D341Med (cell line): ENCODE measurements around the gene MEG3.

Experiments
- DNase-seq: peaks from one replicate; pipeline ENCODE4 v3.0.0; 2012; ENCODE audit warnings: low spot score

MEG3 gene

DNA sequence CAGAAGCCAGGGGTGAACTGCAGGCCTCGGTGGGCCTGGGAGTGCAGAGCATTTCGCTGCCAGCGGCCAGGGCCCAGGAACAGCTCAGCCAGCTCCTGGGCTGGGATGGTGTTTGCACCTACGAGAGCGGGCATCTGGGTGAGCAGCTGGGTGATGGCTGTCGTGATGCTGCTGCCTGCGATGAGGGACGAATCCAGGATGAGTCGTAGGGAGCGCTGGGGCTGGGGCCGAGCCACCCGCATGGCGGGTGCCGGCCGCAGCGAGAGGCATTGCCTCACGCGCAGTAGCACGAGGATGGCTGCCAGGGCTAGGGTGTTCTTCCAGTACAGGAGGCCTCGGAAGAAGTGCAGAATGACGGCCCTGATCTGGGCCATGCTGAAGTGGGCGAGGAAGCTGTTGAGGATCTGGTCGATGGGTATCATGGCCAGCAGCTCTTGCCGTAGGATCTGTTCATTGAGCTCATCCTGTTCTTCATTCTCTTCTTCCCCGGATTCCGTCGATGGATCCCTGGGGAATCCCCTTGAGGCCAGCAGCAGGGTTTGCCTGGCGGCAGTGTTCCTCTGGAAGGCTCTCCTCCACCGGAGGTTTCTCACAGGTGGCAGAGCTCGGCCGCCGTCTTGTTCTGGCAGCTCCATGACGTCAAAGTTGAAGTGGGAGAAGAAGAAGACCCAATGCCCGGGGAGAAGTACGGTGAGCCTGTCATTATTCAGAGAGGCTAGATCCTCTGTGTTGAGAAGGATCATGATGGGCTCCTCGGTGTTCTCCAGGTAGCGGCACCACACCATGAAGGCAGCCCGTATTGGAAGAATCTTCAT is 55.5 kb downstream of the MEG3 start:
- no peak for DNase-seq

DNA sequence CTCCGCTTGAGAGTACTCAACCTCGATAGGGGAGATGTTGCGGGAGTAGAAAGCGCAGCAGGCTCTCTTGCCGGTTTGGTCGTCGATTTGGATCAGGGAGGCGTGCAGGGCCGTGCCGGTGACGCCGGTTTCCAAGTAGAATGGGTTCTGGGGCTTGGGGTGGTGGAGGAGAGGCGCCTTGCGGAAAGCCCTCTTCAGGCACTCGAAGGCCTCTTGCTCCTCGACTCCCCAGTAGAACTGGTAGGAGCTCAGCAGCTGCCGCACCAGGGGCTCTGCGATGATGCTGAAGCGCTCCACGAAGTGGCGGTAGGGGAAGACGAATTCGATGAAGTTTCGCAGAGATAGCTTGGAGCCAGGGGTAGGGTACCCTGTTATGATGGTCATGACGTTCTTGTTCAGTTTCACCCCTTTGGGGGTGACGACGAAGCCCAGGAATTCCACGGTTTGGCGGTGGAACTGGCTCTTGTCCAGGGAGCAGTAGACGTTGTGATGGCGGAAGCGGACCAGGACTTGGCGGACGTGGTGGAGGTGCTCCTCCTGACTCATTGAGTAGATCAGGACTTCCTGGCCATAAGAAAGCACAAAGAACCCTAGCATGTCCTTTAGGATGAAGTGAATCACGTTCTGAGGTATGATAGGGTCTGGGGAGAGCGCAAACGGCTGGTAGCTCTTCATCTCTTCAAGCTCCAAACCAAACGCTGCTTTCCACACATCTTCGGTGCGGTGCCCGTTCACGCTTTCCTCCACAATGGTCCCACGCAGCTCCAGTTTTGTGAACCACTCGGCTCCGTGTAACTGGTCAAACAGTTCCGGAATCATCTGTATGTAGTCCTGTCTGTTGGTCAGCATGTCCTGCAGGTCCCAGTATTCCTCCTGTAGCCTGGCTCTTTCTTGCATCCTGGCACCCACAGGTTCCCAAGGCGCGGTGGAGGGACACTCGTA is 56.4 kb downstream of the MEG3 start:
- no peak for DNase-seq

DNA sequence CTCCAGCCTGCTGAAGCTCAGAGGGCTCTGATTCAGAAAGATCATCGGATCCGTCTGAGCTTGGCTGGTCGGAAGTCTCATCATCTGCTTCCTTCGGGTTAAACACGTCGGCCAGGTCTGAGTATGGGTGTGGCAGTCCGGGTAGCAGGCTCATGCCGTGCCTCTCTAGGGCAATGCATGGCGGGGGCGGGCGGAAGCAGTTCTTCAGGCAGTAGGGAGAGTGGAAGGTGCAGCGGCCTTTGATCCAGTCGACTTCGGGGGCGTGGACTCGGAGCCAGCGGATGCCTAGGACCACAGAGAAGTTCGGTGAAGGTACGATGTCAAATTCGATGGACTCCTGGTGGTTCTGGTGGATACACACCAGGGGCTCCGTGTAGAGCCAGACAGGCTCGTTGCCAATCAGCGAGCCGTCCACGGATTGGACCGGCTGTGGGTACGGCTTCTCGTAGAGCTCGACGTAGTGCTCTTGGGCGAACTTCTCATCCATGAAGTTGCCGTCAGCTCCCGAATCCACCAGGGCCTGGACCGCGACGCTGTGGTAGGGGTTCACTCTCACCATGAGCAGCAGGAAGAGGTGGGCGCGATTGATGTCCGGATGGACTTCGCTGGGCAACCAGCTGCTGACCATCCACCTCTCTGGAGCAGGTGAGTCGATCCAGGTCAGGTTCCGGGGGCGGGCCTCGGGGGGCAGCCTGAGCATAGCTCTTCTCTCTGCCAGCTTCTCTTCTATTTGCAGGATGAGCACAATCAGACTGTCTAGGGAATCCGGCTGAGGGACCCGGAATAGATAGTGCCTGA is 57.3 kb downstream of the MEG3 start:
- DNase-seq = no peak

DNA sequence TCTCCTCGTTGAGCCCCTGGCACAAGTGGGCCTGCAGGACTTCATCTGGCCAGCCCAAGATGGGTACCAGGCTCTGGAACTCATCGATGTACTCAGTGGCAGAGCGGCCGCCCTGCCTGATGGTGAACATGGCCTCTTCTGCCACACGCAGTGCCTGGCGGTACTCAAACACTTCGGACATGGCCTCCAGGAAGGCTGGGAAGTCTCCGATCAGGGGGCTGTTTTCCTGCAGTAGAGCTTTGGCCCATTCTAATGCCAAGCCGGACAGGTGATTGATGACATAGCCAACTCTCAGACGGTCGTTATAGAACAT is 57.8 kb downstream of the MEG3 start:
- DNase-seq = no peak

DNA sequence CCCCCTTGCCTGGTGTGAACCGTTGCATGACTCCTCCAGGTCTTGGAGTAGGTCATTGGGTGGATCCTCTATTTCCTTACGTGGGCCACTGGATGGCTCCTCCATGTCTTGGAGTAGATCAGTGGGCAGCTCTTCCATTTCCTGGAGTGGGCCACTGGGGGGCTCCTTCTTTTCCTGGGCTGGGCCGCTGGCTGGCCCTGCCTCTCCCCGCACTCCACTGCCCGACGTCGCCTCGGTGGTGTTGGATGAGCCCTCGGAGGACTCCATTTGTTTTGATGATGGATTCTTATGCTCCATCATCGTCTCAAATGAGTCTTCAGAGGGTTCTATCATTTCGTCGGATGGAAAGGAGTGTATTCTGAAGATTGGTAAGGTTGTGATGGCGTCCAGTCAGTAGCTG is 58.5 kb downstream of the MEG3 start:
- DNase-seq = no peak

DNA sequence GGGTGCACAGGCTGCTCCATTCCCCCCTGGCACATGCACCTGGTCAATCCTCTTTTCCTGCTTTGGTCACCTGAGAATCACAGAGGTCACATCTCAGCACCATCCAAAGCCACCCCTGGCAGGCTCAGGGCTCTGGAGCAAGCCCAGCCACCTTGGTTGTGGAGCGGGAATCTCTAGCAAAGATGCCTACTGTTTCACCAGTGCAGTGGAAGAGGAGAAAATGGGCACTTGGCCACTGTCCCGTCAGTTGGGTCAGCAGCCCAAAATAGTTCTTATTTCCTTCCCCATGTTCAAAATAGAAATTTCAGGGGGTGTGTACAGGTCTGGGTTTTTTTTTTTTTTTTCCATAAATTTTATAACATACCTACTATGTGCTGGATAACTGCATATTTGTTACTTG is 59.3 kb downstream of the MEG3 start:
- no peak for DNase-seq

DNA sequence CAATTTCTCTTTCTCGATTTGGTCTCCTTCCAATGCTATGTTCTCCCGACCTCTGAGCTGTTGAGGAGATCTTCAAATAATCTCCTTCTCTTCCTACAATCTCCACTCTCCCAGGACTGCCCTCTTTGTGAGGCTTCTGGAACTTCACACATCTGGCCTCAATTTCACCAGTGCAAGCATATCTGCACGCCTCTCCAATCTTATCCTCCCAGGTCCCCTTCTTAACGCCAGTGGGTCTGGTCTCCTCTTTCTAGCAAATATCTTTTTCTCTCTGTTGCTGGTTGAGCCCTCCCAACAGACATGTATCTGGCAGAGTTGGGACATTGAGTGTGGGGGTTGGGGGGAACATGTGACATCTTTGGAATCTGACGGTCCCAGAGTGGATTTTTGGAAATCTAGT is 59.7 kb downstream of the MEG3 start:
- no peak for DNase-seq

DNA sequence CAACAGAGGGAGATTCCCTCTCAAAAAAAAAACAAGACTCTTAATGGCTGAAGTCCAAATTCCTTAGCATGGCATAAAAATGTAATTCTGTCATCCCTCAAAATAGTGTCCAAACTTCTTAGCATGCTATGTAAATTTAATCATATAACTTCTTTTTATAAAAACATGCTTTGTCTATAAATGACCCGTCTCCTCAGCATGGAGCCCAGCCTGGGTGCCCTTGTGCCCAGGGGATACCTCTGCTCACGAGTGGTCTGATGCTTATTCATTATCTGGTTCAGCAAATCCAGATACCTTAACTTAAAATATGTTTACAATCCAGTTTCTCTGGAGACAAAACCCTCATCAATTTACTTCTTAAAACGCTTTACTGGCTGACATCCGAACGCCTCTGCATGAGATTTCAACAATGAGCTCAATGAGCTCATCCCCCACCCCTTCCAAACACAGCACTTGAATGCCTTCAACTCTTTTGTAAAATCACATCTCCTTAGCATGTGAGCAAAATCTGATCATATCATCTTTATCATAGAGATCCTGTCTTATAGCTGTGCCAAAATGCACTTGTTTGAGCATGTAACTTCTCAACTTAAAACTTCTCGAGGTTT is 61.9 kb downstream of the MEG3 start:
- no peak for DNase-seq

DNA sequence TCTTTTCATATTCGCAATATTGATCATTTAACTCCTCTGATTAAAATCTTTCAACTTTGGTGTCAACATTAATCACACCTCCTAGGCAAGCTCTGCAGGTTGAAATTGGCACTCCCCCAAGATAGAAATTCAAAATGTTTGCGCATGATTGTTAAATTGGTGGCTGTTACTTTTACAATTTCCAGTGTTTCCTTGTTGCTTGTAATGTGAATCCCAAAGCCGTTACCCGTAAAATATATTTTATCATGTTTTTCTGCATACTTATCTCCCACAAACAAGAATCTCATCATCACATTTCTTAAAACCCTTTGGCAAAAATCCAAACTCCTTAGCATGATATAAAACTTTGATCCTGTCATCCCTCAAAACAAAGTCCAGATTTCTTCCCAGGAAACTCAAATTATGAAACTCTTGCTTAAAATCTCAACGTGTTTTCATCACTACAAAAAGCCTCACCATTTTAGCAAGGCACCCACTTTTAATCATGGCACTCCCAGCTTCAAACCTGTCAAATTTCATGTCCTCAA is 62.9 kb downstream of the MEG3 start:
- no peak for DNase-seq

DNA sequence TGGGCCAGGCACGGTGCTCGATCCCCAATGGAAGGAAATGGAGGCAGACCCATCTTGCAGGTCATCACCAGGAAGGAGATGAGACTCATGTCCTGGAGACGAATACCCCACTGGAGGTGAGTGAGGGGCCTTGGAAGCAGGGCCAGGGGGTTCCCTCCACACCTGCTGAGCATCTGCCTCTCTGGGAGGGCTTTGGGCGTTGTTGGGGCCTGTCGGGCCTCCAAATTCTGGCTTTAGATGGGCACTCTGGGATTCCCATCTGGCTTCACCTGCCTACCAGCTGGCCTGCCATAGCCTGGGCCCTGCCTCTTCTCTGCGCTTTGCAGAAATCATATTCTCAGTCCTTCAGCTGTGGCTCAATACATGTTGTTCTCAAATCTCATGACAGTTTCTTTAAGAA is 63.7 kb downstream of the MEG3 start:
- no peak for DNase-seq

DNA sequence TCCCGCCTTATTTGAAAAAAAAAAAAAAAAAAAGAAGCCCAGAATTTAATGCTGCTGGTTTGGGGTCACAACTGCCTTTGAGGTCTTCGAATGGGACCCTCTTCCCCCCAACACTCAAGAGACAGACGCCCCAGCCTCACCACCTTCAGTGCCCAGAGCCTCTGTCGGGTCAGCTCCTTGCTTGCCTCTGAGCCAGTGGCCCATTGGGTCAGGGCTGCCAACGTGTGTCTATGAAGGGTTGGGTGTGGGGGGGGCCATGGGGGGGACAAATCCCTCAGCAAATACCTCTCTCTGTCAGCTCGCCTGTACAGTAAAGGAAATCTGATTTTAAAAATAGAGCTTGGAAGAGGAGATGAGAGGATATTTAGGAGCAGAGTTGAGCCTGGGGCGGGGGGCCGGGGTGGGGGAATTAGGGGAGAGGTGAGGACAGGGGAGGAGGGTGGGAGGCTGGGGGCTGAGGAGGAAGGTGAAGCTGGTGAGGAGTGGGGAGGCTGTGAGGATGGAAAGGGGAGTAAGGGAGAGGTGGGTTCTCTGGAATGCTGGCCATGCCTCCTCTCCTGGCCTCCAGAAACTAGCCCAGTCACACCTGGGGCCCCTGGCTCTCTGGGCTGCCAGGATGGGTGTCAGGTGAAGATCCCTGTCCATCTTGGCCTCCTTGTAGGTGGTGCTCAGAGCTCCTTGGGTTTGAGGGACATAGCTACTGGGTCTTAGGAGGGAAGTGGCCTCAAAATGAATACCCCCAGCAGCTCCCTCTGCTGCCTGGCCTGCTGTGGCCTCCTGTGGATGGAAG is 64.3 kb downstream of the MEG3 start:
- DNase-seq = no peak

DNA sequence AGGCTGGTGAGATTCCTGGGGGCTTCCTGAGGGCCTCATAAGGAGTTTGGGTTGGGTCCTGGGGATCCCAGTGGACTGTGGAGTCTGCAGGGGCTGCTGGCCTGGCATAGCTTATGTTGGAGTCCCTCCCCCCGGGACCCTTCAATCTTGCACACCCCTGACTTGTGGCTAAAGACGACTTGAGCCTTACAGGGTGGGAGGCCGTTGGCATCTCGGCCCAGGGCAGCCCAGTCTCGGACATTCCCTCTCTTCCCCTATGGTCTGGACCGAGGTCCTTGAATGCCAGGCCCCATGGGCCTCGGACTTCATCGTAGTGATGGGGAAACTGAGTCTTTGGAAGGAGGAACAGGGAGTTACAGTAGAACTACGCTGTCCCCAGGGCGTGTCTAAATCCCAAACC is 65.1 kb downstream of the MEG3 start:
- DNase-seq = no peak

DNA sequence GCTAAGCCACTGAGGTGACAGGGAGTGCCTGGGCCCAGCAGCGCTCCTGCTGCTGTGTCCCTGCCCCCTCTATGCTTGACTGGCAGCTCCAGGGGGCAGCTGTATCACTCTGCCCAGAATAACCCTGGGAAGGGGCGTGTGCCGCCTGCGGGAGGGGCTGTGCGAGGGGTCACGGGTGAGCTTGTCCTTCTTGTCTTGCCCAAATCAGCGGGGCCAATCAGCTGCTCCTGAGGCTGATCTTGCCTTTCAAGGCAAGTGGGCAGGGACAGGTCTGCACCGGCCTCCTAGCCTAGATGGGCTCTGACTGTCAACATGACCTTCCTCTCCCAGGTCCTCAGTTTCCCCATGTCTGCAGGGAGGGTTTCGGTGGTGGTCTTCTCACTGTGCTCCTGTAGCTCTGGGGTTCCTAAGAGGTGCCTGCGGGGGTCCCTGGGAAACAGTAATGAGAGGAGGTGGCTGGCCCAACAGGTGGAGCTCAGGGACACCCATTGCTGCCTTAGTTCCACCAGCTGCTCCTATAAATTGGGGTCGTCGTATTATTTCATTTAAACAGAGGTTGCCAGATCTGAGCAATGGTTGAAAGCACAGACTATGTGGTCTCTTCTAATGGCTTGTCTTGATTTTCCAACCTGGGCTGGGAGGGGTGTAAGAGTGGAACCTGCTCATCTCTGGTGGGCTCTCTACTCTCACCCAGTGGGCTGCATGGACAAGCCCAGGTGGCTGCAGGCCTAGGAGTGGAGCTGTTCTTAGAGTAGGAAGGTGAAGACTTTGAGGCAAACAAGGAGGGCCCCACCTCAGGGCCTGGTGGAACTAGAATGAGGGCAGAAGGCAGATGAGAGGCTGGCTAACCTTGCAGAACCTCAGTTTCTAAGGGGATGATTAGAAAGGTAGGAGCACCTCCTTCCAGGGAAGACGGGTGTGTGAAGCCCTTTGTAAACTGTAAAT is 65.9 kb downstream of the MEG3 start:
- DNase-seq = no peak

DNA sequence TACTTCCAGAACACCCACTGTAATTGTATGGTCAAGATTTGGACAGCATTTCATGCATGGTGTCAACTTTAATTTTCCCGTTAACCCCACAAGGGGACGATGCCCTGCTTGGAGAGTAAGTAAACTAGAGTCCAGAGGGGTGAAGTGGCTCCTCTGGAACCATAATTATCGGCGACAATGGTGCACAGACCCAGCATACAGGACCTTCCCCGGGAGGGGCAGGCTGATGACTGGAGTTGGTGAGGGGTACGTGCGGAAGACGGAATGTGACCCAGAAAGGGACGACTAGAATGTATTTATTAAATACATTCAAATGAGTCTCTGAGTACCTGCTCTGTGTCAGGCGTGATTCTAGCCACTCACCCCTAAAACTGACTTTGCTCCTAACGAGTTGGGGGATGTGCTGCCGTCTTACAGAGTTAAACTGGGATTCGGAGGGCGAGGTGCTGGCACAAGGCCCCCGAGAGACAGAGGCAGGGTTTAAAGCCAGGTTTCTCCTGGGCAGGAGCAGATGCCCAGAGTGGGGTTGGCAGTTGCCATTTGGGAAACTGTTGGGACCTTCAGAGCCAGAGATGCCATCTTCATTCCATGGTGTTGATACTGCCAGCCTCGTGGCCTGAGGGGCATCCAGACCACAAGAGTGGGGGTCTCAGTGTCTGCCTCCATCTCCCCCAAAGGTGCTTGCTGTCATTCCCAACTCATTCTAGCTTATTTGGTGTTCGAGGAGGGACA is 66.7 kb downstream of the MEG3 start:
- DNase-seq = no peak

DNA sequence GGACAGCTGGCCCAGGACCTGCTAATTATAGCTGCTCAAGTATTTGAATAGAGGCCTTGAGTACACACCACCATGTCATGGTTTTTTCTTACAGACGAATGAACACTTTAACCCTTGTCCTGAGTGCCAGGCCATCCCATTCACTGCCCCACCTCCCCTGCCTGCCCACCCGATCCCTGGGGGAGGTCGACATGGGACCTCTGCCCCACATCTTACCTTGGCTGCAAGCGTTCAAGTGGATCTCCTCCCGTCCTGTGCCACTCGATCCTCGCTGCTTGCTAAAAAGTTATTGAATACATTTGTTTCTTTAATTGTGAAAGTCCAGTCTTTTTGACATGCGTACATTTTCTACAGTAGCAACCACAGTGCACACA is 67.3 kb downstream of the MEG3 start:
- no peak for DNase-seq

DNA sequence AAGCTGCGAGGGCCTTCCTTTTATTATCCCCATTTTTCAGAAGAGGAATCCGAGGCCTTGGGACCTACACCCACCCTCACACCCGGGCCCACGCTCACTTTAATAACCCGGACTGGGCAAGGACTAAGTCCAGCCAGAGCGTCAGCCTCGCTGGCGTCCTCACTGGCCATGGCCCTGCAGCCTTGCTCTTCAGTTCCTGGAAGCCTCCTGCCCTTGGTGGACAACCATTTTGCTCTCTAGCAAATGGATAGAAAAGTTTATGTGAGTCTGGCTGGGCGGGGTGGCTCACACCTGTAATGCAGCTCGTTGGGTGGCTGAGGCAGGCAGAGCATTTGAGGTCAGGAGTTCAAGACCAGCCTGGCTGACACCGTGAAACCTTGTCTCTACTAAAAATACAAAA is 67.8 kb downstream of the MEG3 start:
- no peak for DNase-seq

DNA sequence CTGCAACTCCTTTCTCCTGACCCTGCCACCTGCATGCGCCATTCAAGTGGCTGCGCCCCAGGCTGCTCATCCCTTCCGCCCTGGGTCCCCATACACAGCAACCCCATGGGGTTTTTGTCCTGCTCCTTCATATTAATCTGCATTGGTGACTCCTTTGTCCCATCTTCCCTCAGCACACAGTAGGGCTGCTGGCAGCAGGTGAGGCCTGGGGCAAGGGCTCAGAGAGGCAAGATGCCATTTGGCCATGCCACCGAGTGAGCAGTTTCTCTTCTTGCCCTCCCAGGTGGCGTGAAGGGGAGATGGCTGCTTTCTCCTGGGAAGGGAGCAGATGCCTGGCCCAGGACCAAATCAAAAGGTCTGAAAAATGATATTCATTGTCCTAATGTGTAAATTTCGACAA is 68.5 kb downstream of the MEG3 start:
- no peak for DNase-seq

DNA sequence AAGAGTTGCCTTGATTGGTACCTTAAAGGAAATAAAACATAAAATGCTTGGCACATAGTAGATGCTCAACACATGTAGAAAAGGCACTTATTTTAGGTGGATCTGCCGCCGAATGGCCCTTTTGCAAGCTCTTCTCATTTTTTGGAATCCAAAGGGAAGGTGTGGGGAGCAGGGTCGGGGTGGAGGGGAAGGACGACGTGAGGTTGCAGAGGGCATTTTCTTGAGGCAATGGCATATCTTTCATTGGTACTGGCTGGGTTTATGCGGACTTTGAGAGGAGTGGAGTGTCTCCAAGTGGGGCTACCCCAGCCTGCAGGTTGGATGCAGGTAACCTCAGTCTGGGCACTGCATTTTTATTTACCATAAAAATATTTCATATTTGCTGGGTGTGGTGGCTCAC is 69.5 kb downstream of the MEG3 start:
- no peak for DNase-seq

DNA sequence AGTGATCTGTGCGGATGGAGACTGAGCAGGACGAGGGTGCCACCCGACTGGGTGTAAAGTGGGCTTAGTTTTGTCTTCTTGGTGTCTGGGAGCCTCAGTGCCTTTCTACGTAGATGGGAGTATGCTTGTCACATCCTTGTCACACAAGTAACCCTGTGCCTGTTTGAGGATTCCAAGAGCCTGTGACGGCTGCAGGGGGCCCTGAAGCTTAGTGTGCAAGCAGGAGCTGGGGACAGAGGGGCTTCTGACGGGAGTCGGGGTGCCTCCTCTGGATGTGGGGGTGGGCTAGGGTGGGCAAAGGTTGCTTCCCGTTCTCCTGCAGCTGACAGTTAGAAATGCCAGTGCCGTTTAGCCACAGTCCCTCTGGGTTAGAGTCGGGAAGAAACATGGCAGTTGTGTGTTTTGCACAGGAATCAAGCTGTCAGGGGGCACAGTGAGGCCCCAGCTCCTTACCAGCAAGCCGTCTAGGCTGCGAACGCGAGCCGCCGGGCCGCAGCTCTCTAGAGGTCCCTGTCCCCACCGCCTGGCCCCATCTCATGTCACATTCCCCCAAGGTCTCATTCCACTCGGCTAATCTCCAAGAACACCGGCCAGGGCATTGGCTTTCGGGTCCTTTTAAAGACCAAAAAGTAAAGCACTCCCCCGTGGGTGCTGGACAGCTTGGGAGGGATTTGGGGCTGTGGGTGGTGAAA is 70.6 kb downstream of the MEG3 start:
- DNase-seq = no peak
